Fibroblast of the aortic adventitia (primary cell): ENCODE results near the gene GCK. TPM values are rescaled to one million over a fixed set of nuclear protein-coding genes. Genes with fewer than 3 reads are reported as not detected.

Experiments used
- DNase-seq: peaks from one replicate; pipeline ENCODE4 v3.0.0-alpha.2; 2010; ENCODE audit warnings: low read depth
- H3K4me3 ChIP-seq: 2 replicates; pipeline ENCODE4 v1.5.1; 2011; ENCODE audit warnings: low read depth, mild to moderate bottlenecking, control low read depth, low read length, moderate library complexity
- total RNA-seq: library from RNA; depleted of rRNA; stranded (reverse); fragments of >200 nt; gene quantifications from 2 replicates; pipeline ENCODE4 v1.2.3, GENCODE V29; 2012; ENCODE audit warnings: low replicate concordance
- TF ChIP-seq, protein P1 (sequence below): IDR thresholded peaks from 2 replicates; pipeline ENCODE4 v1.5.1; 2011; ENCODE audit warnings: mild to moderate bottlenecking, low read length, control low read depth, inconsistent platforms; ENCODE audit not compliant: insufficient read depth

Gene GCK
- total RNA-seq, 1 donor: 0.36 TPM

DNA sequence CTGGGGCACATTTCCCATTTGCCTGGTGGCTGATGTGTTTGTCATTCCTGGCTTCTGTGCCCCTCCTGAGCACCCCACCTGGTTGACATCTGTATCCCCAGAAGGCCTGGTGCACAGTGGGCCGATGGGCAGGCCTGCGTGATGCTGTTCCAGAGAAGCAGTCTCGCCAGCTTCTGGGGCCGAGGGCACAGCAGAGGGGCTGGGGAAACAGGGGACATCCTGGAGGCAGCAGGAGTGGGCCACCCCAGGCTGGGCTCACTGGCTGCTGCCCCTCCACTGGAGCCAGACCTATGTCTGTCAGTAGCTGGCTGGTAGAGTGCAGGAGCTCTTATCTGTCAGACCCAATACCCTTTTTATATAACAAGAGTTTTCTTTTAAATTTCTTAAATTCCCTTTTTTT lies 47.2 kb downstream of the GCK start:
- TF ChIP-seq, protein P1, sequence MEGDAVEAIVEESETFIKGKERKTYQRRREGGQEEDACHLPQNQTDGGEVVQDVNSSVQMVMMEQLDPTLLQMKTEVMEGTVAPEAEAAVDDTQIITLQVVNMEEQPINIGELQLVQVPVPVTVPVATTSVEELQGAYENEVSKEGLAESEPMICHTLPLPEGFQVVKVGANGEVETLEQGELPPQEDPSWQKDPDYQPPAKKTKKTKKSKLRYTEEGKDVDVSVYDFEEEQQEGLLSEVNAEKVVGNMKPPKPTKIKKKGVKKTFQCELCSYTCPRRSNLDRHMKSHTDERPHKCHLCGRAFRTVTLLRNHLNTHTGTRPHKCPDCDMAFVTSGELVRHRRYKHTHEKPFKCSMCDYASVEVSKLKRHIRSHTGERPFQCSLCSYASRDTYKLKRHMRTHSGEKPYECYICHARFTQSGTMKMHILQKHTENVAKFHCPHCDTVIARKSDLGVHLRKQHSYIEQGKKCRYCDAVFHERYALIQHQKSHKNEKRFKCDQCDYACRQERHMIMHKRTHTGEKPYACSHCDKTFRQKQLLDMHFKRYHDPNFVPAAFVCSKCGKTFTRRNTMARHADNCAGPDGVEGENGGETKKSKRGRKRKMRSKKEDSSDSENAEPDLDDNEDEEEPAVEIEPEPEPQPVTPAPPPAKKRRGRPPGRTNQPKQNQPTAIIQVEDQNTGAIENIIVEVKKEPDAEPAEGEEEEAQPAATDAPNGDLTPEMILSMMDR: no peak
- H3K4me3 ChIP-seq: no peak overlapping the region
- no peak for DNase-seq

DNA sequence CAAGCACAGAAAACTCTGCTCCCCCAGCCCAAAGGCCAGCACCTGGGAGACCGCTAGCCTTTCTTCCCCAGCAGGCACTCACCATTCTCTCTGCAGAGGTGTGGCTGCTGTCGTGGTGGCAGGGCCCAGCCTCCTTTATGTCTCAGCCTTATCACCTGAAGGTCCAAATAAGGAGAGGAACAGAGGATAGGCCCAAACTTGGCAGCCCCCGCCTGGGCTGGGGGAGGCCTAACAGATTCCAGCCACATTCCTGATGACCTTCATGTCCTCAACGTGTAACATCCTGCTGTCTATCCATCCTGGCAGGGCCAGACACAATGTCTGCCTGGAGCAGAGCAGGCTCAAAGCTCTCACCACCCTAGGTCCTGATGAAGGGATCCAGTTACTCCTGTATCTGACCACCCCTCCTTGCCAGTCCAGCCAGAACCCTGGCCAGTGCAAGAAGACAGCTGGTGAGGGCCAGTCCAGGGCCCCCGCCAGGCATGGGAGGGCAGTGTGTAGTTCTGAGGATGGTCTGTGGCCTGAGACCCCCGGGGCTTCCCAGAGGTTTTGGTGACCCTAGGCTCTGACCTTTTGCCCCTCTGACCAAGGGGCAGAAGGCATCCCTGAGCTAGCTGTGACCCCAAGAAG lies 47.9 kb downstream of the GCK start, which contains the start of gene MYL7:
Gene MYL7, minus strand, starts transcription at position 112 of the 630 bp plus-strand sequence. Its CDS starts 27 bp downstream, at position 85.
- no peak within 1 kb of the TSS for H3K4me3 ChIP-seq
- TF ChIP-seq, protein P1: no peak
- DNase-seq: no peak

DNA sequence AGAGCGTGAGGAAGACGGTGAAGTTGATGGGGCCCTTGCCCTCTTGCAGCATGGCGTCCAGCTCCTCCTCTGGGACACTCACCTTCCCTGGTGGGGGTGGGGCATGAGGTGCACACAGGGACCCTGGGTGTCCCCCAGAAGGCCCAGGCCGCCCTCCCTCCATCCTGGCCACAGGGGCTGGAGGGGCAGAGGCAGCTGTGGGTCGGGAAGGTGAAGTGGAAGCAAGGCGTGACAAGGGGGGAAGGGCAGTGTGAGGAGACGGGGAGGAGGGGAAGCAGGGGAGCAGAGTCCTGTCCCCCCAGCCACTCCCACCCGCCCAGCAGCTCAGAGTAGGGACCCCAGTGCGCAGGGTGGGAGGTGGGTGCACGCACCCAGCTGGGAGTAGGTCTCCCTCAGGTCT lies 48.9 kb downstream of the GCK start:
- TF ChIP-seq, protein P1: no peak
- no peak for DNase-seq
- no peak overlapping the region for H3K4me3 ChIP-seq

DNA sequence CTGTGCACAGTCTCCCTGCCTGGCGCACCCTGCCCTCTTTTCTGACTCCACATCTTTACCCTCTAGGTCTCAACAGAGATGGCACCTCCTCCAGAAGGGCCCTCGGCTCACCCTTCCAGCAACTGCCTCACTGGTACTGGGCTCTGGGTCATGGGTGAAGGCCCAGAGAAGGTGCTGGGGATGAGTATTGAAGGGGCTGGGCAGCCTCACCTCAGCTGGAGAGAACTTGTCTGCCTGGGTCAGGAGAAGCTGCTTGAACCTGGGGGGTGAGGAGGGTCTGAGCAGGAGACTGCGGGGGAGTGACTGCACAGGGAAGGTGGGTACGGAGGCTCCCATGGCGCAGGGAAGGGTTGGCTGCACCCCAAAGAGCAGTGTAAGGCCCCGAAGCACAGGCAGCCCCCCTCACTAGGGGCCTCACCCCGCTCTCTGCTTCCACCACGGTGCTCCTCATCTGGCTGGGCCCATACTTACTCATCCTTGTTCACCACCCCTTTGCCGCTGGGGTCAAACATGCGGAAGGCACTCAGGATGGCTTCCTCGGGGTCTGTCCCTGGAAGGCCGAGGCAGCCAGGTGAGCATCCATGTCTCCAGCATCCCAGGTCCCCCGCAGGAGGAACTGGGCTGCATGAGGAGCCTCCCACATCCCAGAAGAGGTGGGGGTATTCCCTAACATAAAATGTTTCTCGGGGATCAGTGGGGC lies 49.8 kb downstream of the GCK start:
- TF ChIP-seq, protein P1: no peak
- no peak for DNase-seq
- H3K4me3 ChIP-seq: no peak overlapping the region

DNA sequence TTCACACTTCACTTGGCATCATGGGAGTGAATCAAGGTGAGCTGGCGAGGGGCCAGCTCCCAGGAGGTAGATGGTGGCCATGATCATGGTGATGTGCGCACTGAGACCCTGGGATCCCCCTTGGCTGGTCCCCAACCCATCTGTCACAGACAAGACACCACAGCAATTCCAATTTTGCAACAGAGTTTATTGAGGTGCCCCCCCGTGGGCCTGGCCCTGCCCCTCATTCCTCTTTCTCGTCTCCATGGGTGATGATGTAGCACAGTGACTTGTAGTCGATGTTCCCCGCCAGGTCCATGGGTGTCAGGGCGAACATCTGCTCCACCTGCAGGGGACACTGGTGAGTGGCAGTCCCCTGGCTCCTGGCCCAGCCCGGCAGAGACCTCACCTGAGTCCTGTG lies 50.5 kb downstream of the GCK start:
- H3K4me3 ChIP-seq: no peak overlapping the region
- TF ChIP-seq, protein P1: no peak
- no peak for DNase-seq

DNA sequence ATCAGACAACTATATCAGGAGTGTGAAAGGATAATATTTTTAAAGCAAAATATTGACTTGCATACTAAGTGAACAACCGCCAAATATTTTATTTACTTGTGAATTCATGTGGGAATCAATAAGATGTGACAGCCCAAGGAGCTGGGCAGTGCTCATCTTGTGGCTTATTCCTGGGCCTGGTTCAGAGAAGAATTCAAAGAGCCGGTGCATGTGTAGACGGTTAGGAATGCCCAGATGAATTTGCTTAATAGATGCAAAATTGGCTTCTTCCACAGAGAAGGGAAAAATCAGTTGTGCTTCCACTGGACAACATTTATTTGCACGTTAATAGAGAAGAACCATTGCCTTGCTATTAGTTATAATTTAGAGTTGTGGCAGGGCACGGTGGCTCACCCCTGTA lies 52.5 kb downstream of the GCK start:
- TF ChIP-seq, protein P1: no peak
- H3K4me3 ChIP-seq: no peak overlapping the region
- DNase-seq: no peak
